Measurements from ENCODE around the gene CRCP. TPM values are rescaled to one million over a fixed set of nuclear protein-coding genes. Genes with fewer than 3 reads are reported as not detected.
"Not testable (repeated sequence)": the region's sequence is repeated elsewhere in the genome, so short reads cannot be mapped to it uniquely, and the experiment has no call there.

The CRCP gene
- polyA plus RNA-seq, 1 experiment = 24.7 TPM

- no peak for TF ChIP-seq CTCF (IDR thresholded peaks at IDR 0.05; ENCODE audit: insufficient read depth, low read depth, low read length)
- Histone ChIP-seq H3K4me3 (ENCODE audit: low read depth, low read length) (no peak overlapping the region), H3K36me3 (ENCODE audit: control insufficient read depth, insufficient read depth, low read length) (no peaks in the 10 kb centered on the region), H3K27me3 (ENCODE audit: control insufficient read depth, insufficient read depth, low read length) (no peaks in the 10 kb centered on the region)
- CTCF ChIA-PET = no interaction called here
- POLR2A ChIA-PET = no interaction called here
- DNase-seq (ENCODE audit: low read depth) = no peak
Measured at GRCh38 chr7:66118603-66119002, 4.0 kb downstream of the CRCP start.

GRCh38 chr7:66119245-66119850, 4.7 kb downstream of the CRCP start:
- TF ChIP-seq CTCF (IDR thresholded peaks at IDR 0.05; ENCODE audit: insufficient read depth, low read depth, low read length) = no peak
- Histone ChIP-seq H3K4me3 (ENCODE audit: low read depth, low read length) (no peak overlapping the region), H3K36me3 (ENCODE audit: control insufficient read depth, insufficient read depth, low read length) (no peaks in the 10 kb centered on the region), H3K27me3 (ENCODE audit: control insufficient read depth, insufficient read depth, low read length) (no peaks in the 10 kb centered on the region)
- no peak for DNase-seq (ENCODE audit: low read depth)
- ChIA-PET POLR2A (no interaction called here), CTCF (no interaction called here)

- Histone ChIP-seq H3K4me3 (ENCODE audit: low read depth, low read length) (no peak overlapping the region), H3K27me3 (ENCODE audit: control insufficient read depth, insufficient read depth, low read length) (no peaks in the 10 kb centered on the region), H3K36me3 (ENCODE audit: control insufficient read depth, insufficient read depth, low read length) (no peaks in the 10 kb centered on the region)
- TF ChIP-seq CTCF (IDR thresholded peaks at IDR 0.05; ENCODE audit: insufficient read depth, low read depth, low read length) = no peak
- DNase-seq (ENCODE audit: low read depth) = no peak
- POLR2A ChIA-PET = no interaction called here
- CTCF ChIA-PET = interaction anchor here (0.5 kb wide), 1 partner anchor 367 kb away, joined by 3 read pairs; no protein-coding TSS in a partner anchor
Measured at GRCh38 chr7:66123175-66123528, 8.5 kb downstream of the CRCP start.

GRCh38 chr7:66124569-66124861, 9.9 kb downstream of the CRCP start:
- DNase-seq (ENCODE audit: low read depth); H3K27me3 ChIP-seq (ENCODE audit: control insufficient read depth, insufficient read depth, low read length); POLR2A ChIA-PET; H3K4me3 ChIP-seq (ENCODE audit: low read depth, low read length); CTCF ChIA-PET; H3K36me3 ChIP-seq (ENCODE audit: control insufficient read depth, insufficient read depth, low read length): not testable (repeated sequence)

DNA sequence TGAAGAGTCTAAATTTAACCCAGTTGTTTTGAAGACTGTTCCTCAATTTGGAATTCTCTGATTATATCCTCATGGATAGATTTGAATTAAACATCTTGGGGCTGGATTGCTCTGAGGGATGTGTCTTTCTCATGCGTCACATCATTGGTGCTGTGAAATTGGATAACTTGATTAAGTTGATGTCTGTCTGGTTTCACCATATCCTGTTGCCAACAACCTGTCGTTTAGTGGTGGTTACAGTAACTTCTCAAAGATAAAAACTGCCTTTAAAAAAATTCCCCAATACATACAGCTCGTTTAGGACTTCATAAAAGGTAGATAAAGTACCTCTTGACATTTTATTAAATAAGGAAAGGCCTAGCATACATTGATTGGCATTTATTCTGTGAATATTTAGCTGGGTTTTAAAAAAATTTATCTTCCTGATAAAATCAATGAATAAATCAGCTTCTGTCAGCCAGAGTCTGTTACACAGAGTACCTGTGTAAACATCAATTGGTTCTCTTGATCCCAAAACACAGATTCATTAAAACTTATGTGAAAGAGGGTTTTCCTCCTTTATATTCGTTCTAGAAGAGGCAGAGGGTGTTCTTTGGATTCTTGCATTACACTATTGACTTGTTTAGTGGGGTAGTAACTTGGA, 10.5 kb downstream of the CRCP start:
- POLR2A ChIA-PET = no interaction called here
- CTCF ChIA-PET = interaction anchor here (0.7 kb wide), 1 partner anchor 10 kb away, joined by 3 read pairs; no protein-coding TSS in a partner anchor
- no peak for DNase-seq (ENCODE audit: low read depth)
- no peak for TF ChIP-seq CTCF (IDR thresholded peaks at IDR 0.05; ENCODE audit: insufficient read depth, low read depth, low read length)
- Histone ChIP-seq H3K27me3 (ENCODE audit: control insufficient read depth, insufficient read depth, low read length) (no peaks in the 10 kb centered on the region), H3K4me3 (ENCODE audit: low read depth, low read length) (no peak overlapping the region), H3K36me3 (ENCODE audit: control insufficient read depth, insufficient read depth, low read length) (no peaks in the 10 kb centered on the region)

GRCh38 chr7:66125781-66126352, 11.2 kb downstream of the CRCP start:
- H3K27me3 ChIP-seq (ENCODE audit: control insufficient read depth, insufficient read depth, low read length); H3K36me3 ChIP-seq (ENCODE audit: control insufficient read depth, insufficient read depth, low read length); H3K4me3 ChIP-seq (ENCODE audit: low read depth, low read length); POLR2A ChIA-PET; DNase-seq (ENCODE audit: low read depth): not testable (repeated sequence)
- CTCF ChIA-PET = interaction anchor here (0.7 kb wide), 1 partner anchor 11 kb away, joined by 3 read pairs; no protein-coding TSS in a partner anchor

DNA sequence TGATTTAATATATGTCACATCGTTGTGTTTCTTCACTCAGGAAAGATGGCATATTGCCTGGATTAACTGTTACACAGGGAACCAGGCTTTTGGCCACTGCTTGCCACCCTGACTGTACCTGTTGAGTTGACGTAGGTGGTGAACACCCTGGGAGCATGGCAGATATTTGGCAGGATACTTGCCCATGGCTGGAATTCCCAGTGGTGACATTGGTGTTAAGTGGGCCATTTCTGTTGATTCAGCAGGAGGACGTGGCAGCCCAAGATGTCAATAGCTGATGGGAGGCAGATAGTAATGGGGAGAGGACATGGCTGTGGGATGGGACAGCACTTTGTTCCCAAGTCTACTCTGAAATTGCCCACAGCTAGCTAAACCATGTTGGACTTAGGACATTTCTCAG, 12.5 kb downstream of the CRCP start:
- H3K36me3 ChIP-seq (ENCODE audit: control insufficient read depth, insufficient read depth, low read length); CTCF ChIA-PET; DNase-seq (ENCODE audit: low read depth); H3K27me3 ChIP-seq (ENCODE audit: control insufficient read depth, insufficient read depth, low read length); POLR2A ChIA-PET; H3K4me3 ChIP-seq (ENCODE audit: low read depth, low read length): not testable (repeated sequence)
